NCI-H146 (cell line): ENCODE measurements around the gene C2CD4A.

Source experiments
- DNase-seq: peaks from one replicate; lab custom pipeline; 2025; lab: John Stamatoyannopoulos, UW

Gene C2CD4A

GRCh38 chr15:62103431-62103830 lies 36.7 kb downstream of the C2CD4A start:
- DNase-seq = no peak

GRCh38 chr15:62104401-62104800 lies 37.6 kb downstream of the C2CD4A start:
- no peak for DNase-seq

GRCh38 chr15:62104846-62105245 lies 38.1 kb downstream of the C2CD4A start:
- DNase-seq = no peak

GRCh38 chr15:62105266-62105665 lies 38.5 kb downstream of the C2CD4A start:
- no peak for DNase-seq

GRCh38 chr15:62106096-62106495 lies 39.3 kb downstream of the C2CD4A start:
- DNase-seq = no peak

GRCh38 chr15:62107571-62108121 lies 40.9 kb downstream of the C2CD4A start:
- no peak for DNase-seq

- no peak for DNase-seq
Observed at GRCh38 chr15:62108411-62108810, 41.6 kb downstream of the C2CD4A start.

GRCh38 chr15:62109437-62109836 lies 42.7 kb downstream of the C2CD4A start:
- DNase-seq = no peak

- DNase-seq = peak; percentile 91
Observed at GRCh38 chr15:62109982-62110851, 43.4 kb downstream of the C2CD4A start.

- DNase-seq = no peak
Observed at GRCh38 chr15:62112081-62112480, 45.3 kb downstream of the C2CD4A start.

- DNase-seq = no peak
Observed at GRCh38 chr15:62112616-62113593, 46.1 kb downstream of the C2CD4A start.

- DNase-seq = no peak
Observed at GRCh38 chr15:62115847-62116246, 49.1 kb downstream of the C2CD4A start.

- no peak for DNase-seq
Observed at GRCh38 chr15:62118520-62119226, 51.9 kb downstream of the C2CD4A start.

- DNase-seq = peak; percentile 33
Observed at GRCh38 chr15:62119227-62119864, 52.6 kb downstream of the C2CD4A start.

GRCh38 chr15:62119874-62120273 lies 53.1 kb downstream of the C2CD4A start:
- no peak for DNase-seq
